Activated CD4-positive, CD25-positive, alpha-beta regulatory T cell treated with anti-CD3 and anti-CD28 coated beads, Interleukin-2, amount 50 U/mL, for 24 hours (primary cell): ENCODE data around the gene NBPF20.
"Not testable (repeated sequence)": the region's sequence is repeated elsewhere in the genome, so short reads cannot be mapped to it uniquely, and the experiment has no call there.

Experiments used
- ATAC-seq, 2 donors: fragments of 150-1000 bp; cut with Tn5 transposase; one replicate each; pipeline ENCODE4 v1.10.0; 2021; ENCODE audit warnings: mild to moderate bottlenecking in 1 of 2, moderate library complexity in 1 of 2

The NBPF20 gene

DNA sequence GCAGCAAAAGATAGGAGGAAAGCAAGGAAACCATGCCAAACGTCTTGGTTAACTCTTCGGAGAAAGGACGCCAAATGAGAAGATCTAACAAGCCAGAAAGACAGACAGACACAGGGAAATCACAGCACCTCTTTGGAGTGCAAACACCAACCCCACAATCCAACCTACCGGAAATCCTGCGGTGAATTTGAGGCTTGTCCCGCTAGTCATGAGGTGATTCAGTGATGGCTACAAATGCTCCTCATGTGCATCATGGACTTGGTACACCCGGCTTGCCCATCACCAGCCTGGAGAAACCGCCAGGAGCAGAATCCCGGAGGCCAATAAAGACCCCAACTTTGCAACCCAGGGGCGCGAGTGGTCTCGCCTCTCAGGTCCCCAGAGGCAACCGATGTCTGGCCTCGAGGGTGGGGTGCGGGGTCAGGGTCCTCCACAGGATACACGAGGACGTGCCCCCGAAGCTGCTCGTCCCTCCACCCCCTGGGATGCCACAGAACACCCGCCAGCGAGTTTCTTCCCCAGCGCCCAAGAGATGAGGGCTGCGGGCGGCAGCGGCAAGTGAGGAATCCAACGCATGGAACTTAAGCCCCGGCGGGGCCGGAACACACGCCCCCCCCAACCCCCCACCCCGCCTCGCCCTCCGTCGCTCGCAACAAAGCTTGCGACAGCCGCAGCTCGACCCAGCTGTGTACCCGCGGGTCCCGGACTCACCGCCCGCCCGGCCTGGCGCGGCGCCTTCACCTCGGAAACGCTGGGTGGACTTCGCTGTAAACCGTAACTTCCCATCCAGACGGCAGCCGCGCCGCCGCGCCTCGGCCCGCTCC lies 579 bp downstream of the NBPF20 start:
- ATAC-seq: peak; percentile 71 to 72

DNA sequence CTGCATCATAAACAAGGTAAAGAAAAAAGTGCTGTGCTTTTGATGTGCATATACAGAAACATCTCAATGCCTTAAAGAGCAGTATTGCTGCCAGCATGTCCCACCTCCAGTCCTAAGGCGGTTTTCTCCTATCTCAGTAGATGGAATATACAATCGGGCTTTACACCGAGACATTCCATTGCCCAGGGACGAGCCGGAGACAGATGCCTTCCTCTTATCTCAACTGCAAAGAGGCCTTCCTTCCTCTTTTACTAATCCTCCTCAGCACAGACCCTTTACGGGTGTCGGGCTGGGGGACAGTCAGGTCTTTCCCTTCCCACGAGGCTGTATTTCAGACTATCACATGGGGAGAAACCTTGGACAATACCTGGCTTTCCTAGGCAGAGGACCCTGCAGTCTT lies 10.3 kb downstream of the NBPF20 start:
- not testable (repeated sequence) for ATAC-seq

DNA sequence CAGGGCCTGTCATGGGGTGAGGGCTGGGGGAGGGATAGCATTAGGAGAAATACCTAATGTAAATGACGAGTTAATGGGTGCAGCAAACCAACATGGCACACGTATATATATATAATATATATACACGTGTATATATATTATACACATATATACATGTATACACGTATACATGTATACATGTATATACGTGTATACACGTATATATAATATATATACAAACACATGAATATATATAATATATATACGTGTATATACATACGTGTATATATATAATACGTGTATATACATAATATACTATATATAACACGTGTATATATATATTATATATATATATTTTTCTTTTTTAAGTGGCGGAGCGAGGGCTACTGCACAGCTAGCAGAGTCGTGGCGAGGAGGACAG lies 18.1 kb downstream of the NBPF20 start:
- not testable (repeated sequence) for ATAC-seq

GRCh38 chr1:145404949-145405348 lies 20.5 kb downstream of the NBPF20 start:
- not testable (repeated sequence) for ATAC-seq

GRCh38 chr1:145400701-145401100 lies 24.7 kb downstream of the NBPF20 start:
- not testable (repeated sequence) for ATAC-seq
